Measurements from ENCODE around the gene SPATA21.
"Not testable (repeated sequence)": the region's sequence is repeated elsewhere in the genome, so short reads cannot be mapped to it uniquely, and the experiment has no call there.

Gene SPATA21

GRCh38 chr1:16383888-16384287, 53.3 kb downstream of the SPATA21 start:
- peak; percentile 30 for DNase-seq (ENCODE audit: low read depth)

- DNase-seq (ENCODE audit: low read depth), result no peak
Measured at GRCh38 chr1:16380868-16381267, 56.4 kb downstream of the SPATA21 start.

- no peak for DNase-seq (ENCODE audit: low read depth)
Measured at GRCh38 chr1:16378443-16378842, 58.8 kb downstream of the SPATA21 start.

- DNase-seq (ENCODE audit: low read depth), result no peak
Measured at GRCh38 chr1:16376971-16377370, 60.3 kb downstream of the SPATA21 start.

DNA sequence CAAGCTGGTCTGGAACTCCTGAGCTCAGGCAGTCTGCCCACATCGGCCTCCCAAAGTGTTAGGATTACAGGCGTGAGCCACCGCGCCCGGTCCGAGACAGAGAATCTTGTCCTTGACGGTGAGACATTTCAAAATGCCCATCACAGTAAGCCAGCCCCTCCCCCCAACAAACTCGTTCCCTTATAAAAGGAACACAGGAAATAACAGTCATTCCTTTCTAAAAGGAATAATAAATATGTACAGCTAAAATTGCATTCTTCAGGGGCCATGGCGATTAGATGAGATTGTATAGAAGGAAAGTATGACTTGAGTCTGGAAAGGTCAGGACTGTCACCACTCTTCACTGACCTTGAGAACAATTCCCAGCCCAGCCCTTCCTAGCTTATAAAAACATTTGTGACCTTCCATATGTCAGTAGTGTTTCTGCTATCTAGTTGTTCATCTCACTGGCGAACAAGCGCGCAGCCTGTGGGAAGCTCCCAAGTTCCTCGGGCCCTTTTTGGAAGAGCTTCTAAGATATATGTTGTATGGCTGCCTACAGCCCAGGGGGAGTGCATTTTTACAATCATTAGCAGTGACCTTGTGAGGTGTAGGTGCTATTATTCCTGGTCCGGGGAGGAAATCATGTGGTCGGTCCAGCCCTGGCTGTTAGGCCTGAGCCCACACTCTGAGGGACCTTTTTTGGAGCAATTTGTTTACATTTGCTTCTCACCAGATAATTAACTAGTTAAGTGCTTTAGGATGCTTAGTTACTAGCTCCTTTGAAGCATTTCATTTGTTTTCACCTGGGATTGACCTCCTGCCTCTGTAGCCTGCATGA, 61.5 kb downstream of the SPATA21 start:
- peak; percentile 96 for DNase-seq (ENCODE audit: low read depth)

DNA sequence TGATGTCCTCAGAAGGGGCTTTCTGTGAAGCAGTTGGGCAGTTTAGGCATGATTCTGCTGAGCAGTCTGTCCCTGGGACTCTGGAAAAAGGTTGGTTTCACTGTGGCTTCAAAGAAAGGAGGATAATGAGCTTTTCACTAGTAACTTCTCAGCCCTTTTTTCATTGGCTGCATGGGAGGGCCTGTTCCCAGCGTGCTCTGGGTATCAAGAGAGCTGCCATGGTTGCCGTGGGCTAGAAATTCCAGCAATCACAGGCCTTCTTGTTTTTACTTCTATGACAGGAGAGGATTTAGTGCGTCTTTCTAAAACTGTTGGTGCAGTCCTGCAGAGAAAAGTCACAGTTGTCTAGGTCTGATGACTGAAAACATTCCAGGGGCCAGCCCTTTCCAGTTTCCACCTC, 63.0 kb downstream of the SPATA21 start:
- DNase-seq (ENCODE audit: low read depth), result no peak

DNA sequence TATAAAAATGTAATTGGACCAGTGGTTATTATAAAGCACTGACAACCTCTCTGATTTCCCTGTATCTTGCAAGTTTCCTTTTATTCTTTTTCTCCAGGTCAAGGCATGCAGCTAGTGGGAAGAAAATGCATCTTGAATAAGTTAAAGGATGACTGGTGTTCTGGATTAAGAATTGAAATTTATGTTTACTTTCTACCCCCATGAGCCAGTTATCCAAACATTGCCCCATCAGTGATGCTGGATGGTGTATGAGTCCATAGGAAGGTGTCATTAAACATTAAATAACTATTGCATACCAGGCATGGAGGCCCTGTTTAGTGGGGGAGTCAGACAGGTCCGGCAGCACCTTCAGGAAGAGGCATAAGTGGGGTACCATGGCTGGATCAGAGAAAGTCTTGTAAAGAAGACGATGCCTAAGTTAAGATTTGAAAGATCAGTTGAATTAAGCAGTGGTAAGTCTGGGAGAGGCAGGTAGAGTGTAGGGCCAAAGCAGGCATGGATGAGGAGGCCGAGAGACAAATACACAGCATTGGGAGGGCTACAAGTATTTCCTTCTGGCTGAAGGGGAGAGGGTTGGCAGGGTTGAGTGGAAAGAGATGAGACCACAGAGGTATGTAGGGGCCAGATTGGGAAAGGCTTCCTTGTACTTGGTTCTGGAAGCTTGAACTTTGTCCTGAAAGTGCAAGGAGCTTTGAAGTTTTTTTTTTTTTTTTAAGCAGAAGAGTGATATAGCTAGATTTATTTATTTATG, 64.5 kb downstream of the SPATA21 start:
- peak; percentile 63 for DNase-seq (ENCODE audit: low read depth)

DNA sequence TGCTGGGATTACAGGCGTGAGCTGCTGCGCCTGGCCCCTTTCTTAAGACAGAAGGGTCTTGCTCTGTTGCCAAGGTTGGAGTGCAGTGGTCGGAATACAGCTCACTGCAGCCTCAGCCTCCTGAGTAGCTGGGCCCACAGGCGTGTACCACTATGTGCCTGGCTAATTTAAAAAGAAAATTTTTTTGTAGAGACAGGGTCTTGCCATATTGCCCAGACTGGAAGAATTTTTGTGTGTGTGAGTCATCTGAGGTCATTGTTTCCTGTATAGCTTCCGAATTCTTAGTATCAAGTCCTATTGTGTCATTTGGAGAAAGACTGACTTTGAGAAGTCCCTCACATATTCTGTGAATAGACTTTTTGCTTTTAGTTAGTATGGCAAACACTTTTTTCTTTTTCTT, 65.5 kb downstream of the SPATA21 start:
- DNase-seq (ENCODE audit: low read depth), result peak; percentile 86

GRCh38 chr1:16369821-16370220, 67.4 kb downstream of the SPATA21 start:
- DNase-seq (ENCODE audit: low read depth), result no peak

DNA sequence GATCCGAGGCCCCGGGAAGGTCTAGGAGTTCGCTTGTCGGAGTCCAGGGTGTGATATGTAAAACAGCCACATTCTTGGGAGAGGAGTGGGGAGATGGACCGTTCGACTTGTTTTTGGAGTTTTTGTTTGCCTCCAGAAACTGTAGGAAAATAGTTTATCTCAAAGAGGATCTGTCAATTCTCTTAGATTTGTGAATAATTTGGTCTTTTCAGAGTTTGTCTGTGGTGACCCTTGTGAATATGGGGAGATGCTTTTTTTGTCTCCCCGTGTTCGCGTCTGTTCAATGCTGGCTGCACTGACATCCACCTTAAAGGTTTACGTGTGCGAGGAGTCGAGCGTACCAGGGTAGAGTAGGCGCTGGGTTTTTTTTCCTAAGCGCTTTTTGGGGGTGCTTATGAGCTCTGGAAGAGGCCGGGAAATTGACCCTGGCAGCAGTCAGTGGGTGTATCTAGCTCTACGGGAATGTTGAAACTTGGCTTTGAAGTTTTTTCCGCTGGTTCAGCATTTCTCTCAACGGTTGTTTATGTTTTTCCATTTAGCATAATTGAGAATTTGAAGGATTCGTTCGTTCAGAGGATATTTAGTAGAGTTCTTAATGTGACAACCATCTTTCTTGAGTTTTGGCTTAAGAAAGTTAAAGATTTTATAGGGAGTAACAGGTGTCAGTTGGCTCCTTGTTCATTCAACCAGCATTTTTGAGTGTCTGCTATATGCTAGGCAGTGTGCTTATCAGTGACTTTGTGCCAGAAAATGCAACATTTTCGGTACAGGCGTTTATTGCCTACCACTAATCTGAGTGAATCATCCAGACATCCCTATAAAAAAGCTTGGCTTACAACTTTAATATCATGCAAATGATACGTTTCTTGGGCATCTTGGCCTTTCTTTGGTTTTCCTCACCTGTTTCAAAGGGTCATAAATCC, 69.0 kb downstream of the SPATA21 start:
- peak; percentile 83 for DNase-seq (ENCODE audit: low read depth)

DNA sequence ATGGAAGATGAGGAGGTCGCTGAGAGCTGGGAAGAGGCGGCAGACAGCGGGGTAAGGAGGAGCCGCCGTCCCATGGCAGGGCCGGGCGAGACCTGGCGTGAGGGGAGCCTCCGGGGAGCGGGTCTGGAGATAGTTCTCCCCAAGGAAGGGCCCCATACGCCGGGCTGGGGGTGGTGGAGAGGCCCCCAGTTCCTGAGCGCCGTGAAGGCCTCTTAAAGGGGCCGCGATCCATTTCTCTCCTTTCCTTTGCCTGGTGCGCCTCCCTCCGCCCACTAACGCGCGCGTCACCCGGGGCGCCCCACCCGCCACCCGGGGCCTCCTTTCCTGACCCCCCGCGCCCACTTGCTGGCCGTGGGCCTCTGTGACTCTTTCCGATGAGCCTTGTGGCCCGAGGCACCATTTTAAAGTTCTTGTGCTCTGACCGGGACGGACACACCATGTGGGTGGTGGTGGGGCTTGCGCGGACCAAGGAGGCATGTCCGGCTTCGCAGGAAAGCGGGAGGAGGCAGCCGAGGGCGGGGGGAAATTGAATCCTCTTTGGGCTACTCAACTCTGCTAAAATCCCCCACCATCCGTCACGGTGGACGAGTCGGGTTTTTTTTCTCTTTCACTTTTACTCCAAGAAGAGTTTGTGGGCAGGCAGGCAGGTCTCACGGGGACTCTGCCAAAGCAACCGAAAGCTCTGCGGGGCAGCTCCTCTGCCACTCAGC, 69.8 kb downstream of the SPATA21 start:
- DNase-seq (ENCODE audit: low read depth), result peak; percentile 90

DNA sequence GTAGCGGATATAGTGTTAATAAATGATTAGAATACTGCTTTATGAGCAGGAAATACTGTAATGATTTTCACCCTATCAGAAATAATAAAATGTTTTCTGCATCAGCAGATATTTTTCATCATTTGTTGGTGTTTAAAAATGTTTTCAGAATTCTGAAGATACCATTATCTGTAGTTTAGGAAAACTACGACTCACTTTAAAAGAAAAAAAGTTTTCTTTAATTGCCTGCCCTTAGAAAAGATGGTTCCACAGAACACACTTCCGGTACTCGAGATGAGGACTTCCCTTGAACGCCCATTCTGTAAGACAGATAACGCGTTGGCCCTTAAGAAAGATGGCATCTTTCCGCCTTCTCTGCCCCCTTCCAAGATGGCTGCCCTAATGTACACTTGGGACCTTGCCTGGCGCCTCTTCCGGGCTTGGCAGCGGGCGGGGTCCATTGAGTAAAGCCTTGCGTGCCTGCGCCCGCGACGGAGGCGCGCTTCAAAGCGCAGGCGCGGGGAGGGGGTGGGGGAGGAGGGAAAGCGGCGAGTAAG, 70.4 kb downstream of the SPATA21 start, which contains the start of gene SZRD1:
SZRD1 (plus strand) TSS at position 521 of the 536 bp plus-strand sequence. CDS start 16 bp downstream, outside the sequence.
- DNase-seq (ENCODE audit: low read depth), result peak; percentile 99

- DNase-seq (ENCODE audit: low read depth), result not testable (repeated sequence)
Measured at GRCh38 chr1:16365146-16365498, 72.1 kb downstream of the SPATA21 start.

DNA sequence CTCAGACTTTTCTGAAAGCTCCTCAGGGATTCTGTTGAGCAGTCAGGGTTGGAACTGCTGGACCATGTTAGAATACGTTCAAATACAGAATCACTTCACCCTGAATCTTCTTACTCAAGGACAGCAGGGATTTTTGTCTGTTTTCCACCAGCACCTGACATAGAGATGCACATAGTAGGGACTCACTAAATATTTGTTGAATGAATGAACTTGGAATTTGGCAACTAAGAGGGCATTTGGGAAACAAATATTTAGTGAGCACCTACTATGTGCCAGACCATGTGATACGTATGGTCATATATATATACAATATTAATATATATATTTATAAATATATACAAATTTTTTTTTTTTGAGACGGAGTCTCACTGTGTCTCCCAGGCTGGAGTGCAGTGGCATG, 80.4 kb downstream of the SPATA21 start:
- DNase-seq (ENCODE audit: low read depth), result no peak

GRCh38 chr1:16354619-16355018, 82.6 kb downstream of the SPATA21 start:
- DNase-seq (ENCODE audit: low read depth), result no peak

DNA sequence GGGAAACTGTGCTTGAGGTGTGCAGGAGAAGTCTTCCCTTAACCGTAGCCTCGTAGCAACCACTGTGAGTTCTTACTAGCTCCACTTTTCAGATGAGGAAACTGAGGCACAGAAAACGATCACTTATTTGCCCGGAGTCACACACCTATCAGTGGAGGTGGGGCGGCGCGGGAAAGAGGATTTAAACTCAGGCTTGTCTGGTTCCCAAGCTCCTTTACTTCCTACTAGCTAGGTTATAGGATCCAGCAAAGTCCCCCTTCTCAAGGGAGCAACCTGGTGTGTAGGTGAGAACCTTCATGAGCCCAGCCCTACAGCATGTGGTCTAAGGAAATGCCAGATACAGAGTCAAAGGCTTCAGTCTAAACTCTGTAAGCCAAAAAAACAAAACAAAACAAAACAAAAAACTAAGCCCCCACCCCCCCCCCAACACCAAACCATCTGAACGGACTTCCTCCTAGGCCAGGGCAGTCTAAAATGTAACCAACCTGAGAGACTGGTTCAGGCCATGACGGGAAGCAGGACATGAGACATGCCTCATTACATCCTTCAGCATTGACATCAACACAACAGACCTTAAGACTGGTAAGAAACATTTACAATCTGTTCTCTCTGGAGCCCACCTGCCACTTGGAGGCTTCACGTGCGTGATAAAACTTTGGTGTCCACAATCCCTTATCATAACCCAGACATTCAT, 84.2 kb downstream of the SPATA21 start:
- no peak for DNase-seq (ENCODE audit: low read depth)

GRCh38 chr1:16351994-16352841, 85.0 kb downstream of the SPATA21 start, which contains the start of gene FBXO42:
FBXO42 (minus strand) TSS chr1:16352480; CDS start chr1:16315418, 37,062 bp downstream.
- peak; percentile 94 for DNase-seq (ENCODE audit: low read depth)

- DNase-seq (ENCODE audit: low read depth), result peak; percentile 50
Measured at GRCh38 chr1:16351456-16351993, 85.7 kb downstream of the SPATA21 start.

DNA sequence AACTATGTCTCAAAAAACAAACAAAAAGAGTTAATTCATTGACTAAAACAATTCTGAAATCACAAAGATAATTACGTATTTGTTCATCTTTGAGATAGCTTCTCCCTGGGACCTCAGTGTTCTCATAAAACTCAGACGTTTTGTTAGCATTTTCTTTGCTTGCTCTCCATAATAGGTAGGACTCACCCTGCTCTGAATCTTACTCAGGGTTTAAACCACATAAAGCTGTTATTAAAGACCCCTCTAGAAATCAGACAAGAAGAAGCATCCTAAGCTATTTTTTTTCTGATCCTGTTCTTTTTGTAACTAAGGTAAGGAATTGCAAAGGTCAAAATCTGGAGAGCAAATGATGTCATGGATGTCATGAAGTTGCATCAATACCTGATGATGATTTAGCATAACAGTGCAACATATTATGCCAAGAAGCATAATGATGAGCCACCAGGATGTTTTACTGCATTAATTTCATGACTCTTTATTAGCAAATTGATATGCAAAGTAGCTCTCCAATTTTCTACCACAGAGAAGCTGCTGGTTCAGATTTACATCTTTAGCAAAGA, 87.3 kb downstream of the SPATA21 start:
- DNase-seq (ENCODE audit: low read depth), result peak; percentile 41
